ENCODE results near the gene MRPS25. TPM values are rescaled to one million over a fixed set of nuclear protein-coding genes. Genes with fewer than 3 reads are reported as not detected.

The MRPS25 gene
- total and polyA plus RNA-seq, 4 donors: 12.6 to 55.1 (median 42.9) TPM

- Histone ChIP-seq H3K27me3 (ENCODE audit: control insufficient read depth in 4 of 4, insufficient read depth in 4 of 4, low read length in 3 of 4) (no peaks in the 10 kb centered on the region), H3K4me1 (ENCODE audit: control insufficient read depth in 4 of 4, insufficient read depth in 4 of 4, low read length in 3 of 4) (peaks cover 3 to 11% (median 8%) of the 10 kb centered on the region in 4 donors), H3K9ac (ENCODE audit: low read depth in 1 of 2, low read length in 2 of 2) (no peak overlapping the region), H3K27ac (ENCODE audit: low read depth in 1 of 2, low read length in 2 of 2) (no peak overlapping the region), H3K36me3 (ENCODE audit: control insufficient read depth in 4 of 4, insufficient read depth in 3 of 4, low read depth in 1 of 4, low read length in 3 of 4) (peaks cover 0 to 36% (median 31%) of the 10 kb centered on the region in 4 donors), H3K4me3 (ENCODE audit: low read depth in 1 of 3, low read length in 3 of 3) (no peak overlapping the region), H3K9me3 (ENCODE audit: control insufficient read depth in 4 of 4, low read length in 3 of 4) (no peaks in the 10 kb centered on the region)
- whole genome bisulfite sequencing: 82% methylated on average over 5 of the region's 5 CpGs
- no peak for DNase-seq (ENCODE audit: low spot score)
- TF ChIP-seq RXRA (IDR thresholded peaks at IDR 0.05) (no peak), TAF1 (conservative IDR thresholded peaks at IDR 0.05) (no peak), CTCF (IDR thresholded peaks at IDR 0.05; ENCODE audit: low read depth, low read length, missing input control) (no peak), ZBTB33 (IDR thresholded peaks at IDR 0.05) (no peak), EGR1 (IDR thresholded peaks at IDR 0.05; ENCODE audit: low read depth in 2 of 2) (no peak), RAD21 (IDR thresholded peaks at IDR 0.05) (no peak), GABPA (IDR thresholded peaks at IDR 0.05 in 1 of 2, conservative IDR thresholded peaks at IDR 0.05 in 1 of 2) (no peak), FOXA1 (IDR thresholded peaks at IDR 0.05) (no peak), HNF4A (conservative IDR thresholded peaks at IDR 0.05) (no peak), SP1 (IDR thresholded peaks at IDR 0.05) (no peak), MAX (IDR thresholded peaks at IDR 0.05) (no peak), FOXA2 (IDR thresholded peaks at IDR 0.05) (no peak), JUND (IDR thresholded peaks at IDR 0.05) (no peak), ATF3 (IDR thresholded peaks at IDR 0.05) (no peak), NR2F2 (IDR thresholded peaks at IDR 0.05) (no peak), REST (IDR thresholded peaks at IDR 0.05) (no peak), HNF4G (IDR thresholded peaks at IDR 0.05) (no peak), YY1 (IDR thresholded peaks at IDR 0.05) (no peak)
These were observed 29.2 kb upstream of the MRPS25 start for GRCh38 chr3:15094187-15094875.

Data from liver (tissue), 9 donors.